HG03060 (cell line): Measurements from ENCODE around the gene RUNX2.
"Not testable (repeated sequence)": the region's sequence is repeated elsewhere in the genome, so short reads cannot be mapped to it uniquely, and the experiment has no call there.

Source experiments
- ATAC-seq: cut with Tn5 transposase; IDR thresholded peaks from one replicate; pipeline ENCODE4 v1.9.1; 2021; ENCODE audit warnings: low read depth, moderate number of reproducible peaks; ENCODE audit not compliant: unreplicated experiment

RUNX2 gene

DNA sequence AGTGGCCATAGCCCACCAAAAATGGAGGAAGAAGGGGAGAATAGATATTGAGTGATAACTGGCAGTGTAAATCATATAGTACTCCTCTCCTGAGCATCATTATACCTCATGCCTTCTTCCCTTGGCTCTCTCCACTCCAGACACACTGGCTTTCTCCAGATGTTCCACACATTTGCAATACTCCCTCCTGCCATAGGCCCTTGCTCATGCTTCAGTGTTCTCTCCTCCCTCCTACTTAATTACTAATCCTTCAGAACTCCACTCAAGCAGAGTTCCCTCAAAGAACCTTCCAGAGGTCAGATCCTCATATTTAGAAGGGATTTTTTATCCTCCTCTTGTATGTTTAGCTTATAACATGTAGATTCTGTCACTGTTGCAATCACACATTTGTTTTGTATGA, 329.1 kb downstream of the RUNX2 start:
- ATAC-seq, result no peak

DNA sequence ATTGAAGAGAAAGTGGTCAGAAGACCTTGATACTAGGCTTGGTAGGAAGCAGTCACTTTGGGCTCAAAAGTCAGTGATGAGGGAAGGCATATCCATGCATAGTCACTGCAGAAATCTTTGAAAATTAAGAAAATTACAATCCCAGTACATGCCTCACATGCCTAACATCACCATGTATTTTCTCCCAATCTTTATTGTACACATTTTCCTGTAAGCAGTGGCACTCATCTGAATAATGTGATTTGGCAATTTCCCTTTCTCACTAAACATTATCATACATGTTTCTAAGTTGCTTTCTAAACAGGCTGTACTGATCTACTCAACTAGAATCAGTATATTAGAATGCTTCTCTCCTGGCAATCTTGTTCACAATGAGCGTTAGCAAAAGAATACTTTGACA, 330.3 kb downstream of the RUNX2 start:
- no peak for ATAC-seq

DNA sequence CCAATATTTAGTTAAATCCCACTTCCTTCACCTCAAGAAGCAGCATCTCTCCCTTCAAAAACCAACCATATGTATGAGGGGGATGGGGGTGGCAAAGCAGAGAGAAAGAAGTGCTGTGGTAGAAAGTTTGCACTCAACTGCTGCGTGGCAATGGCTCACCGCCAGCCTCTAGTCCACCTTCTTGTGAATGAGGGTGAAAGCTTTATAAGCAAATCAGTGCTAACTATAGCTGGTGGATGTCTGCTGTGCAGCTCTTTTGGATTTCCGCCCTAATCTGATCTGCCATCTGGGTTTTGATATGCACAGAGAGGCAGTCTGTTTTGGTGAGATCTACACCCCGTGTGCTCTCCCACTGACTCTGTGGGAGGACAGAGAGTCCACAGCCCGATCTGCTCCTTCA, 330.8 kb downstream of the RUNX2 start:
- ATAC-seq, result no peak

GRCh38 chr6:45661661-45662060, 333.5 kb downstream of the RUNX2 start:
- ATAC-seq, result no peak

DNA sequence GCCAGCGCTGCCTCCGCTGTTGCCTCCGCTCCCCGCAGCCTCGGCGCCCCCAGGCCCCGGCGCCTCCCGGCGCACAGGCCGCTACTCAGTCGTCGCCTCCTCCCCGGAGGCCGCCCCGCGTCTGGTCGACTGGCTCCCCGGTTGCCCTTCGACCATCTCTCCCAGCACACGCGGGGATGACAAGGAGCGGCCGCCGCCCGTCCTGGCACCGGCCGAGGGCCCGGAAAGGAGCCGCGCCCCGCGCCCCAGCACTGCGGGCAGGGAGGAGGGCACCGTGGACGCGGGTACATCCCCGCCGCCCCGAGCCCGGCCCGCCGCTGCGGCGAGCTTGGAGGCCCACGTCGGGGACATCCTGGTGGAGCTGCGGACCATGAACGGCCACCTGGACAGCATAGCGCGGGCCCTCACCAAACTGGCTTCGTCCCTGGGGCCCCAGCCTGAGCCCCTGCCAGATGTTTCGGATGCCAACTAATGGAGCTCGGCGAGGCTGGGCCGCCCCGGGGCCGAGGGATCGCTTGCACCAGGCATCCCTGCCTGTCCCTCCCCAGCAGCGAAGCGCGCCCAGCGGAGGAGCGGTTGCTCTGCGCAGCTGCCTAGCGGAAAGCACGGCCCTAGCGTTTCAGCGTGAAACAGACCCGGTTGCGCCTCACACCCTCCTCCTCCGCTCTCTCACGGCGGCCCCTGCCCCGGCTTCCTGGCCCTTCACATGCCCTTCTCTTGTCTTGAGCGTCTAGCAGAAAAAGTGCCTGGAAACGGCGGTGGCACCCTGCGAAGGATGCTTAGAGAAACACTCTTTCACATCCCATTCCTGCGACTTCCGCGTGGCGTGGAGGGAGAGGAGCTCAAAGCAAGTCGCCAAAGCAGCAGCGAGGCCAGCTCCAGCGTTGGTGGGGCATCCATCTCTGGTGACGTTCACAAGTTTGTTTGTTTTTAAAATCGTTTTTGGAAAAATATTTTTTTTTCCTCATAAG, 335.4 kb downstream of the RUNX2 start:
- ATAC-seq, result no peak

DNA sequence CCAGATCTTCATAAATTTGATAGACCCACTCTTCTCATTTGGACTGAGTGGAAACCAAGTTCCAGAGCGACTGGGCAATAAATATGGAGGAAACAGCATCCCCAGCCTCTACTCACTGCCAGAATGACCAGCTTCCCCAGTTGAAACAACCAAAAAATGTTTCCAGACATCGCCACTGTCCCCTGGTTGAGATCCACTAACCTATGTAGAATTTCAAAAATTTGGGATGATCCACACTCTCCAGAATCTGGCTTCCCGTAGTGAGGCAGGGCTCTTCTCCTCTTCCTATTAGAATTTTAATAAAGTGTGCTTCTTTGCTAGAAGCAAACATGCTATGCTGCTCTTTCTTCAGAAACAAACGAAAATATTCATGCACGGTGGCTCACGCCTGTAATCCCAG, 336.6 kb downstream of the RUNX2 start:
- ATAC-seq, result no peak

GRCh38 chr6:45665859-45666258, 337.7 kb downstream of the RUNX2 start:
- ATAC-seq, result no peak

- ATAC-seq, result no peak
These were observed 338.7 kb downstream of the RUNX2 start for GRCh38 chr6:45666846-45667245.

DNA sequence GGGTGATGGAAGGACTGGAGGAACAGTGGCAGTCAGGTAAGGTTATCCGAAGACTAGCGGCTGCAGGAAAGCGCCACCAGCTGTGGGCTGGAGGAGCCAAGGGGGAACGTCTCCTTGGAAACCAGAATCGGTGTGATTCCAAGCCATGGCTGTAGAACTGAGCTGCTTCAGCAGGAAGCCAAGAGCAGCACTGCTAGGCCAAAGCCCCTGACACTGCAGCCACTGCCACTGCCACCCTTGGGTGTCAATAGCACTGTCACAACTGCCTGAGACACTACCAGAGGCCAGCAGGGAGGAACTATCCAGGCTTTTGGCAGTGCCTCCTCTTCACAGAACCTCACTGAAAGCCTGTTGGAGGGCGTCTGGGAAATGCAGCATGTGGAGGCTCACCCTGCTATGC, 339.2 kb downstream of the RUNX2 start:
- ATAC-seq, result no peak

GRCh38 chr6:45667766-45668165, 339.6 kb downstream of the RUNX2 start:
- no peak for ATAC-seq

DNA sequence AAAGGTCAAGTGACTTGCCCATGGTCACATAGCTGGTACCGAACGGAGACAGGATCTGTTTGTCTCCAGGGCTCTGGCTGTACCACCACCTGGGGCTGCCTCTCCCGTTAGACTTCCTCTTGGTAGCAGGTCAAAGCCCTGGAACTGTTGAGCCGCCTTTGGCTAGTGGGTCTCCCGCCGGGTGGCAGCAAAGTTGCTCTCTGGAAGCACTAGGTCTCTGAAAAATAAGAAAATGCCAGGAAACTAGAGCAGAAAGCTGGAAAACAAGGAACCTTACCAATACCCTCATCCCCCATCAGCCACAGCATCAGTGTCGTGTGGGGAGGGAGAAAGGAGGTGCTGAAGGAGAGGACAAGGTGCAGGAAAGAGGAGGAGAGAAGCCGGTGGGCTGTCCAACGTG, 340.6 kb downstream of the RUNX2 start:
- no peak for ATAC-seq

DNA sequence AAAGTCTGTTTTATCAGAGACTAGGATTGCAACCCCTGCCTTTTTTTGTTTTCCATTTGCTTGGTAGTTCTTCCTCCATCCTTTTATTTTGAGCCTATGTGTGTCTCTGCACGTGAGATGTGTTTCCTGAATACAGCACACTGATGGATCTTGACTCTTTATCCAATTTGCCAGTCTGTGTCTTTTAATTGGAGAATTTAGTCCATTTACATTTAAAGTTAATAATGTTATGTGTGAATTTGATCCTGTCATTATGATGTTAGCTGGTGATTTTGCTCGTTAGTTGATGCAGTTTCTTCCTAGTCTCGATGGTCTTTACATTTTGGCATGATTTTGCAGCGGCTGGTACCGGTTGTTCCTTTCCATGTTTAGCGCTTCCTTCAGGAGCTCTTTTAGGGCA, 345.0 kb downstream of the RUNX2 start:
- not testable (repeated sequence) for ATAC-seq

DNA sequence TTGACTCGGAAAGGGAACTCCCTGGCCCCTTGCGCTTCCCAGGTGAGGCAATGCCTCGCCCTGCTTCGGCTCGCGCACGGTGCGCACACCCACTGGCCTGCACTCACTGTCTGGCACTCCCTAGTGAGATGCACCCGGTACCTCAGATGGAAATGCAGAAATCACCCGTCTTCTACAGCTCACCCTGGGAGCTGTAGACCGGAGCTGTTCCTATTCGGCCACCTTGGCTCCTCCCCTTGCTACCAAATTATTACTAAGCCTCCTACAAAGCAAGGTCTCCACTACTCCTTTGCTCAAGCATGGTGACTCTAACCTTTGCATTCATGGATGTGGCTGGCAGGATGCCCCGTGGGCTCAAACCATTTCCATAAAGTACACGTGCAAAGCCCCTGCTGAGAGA, 347.0 kb downstream of the RUNX2 start:
- not testable (repeated sequence) for ATAC-seq

DNA sequence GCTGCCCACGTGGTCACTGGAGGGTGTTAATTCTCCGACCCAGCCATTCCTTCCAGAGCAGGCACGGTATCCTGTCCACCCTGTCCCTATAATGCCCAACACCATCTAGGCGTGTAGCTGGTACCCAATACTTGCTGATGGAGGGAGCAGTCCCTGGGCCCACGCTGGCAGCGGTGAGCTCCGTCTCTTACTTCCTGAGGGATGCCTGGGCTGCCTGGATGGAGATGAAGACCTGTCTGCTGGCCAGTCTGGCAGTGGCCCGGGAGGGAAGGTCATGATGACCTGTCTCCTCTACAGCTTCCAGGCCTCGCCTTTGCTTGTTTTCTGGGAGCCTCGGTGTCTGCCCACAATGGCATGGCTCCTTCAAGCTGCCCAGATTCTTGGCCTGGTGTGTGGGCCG, 347.5 kb downstream of the RUNX2 start:
- no peak for ATAC-seq

- ATAC-seq, result no peak
These were observed 348.2 kb downstream of the RUNX2 start for GRCh38 chr6:45676380-45676779.

- ATAC-seq, result peak; percentile 27
These were observed 349.5 kb downstream of the RUNX2 start for GRCh38 chr6:45677381-45678284.

DNA sequence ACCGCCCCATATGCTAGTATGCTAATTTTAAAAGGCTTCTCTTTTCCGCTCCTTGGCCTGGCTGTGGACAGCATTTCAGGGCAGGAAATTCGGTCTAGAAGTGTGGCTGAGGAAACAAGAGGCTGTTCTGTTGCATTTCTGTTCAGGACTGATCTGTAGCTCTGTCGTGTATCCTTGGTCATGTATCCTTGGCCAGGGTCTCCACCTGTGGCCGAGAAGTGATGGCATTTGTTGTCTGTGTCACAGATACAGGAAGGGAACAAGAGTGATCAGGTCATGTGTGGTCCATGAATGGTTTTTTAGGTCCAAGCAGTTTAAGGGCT, 350.1 kb downstream of the RUNX2 start:
- ATAC-seq, result no peak

- no peak for ATAC-seq
These were observed 351.0 kb downstream of the RUNX2 start for GRCh38 chr6:45679163-45679562.

GRCh38 chr6:45679631-45680030, 351.5 kb downstream of the RUNX2 start:
- no peak for ATAC-seq

GRCh38 chr6:45681860-45682511, 353.9 kb downstream of the RUNX2 start:
- peak; percentile 93 for ATAC-seq

DNA sequence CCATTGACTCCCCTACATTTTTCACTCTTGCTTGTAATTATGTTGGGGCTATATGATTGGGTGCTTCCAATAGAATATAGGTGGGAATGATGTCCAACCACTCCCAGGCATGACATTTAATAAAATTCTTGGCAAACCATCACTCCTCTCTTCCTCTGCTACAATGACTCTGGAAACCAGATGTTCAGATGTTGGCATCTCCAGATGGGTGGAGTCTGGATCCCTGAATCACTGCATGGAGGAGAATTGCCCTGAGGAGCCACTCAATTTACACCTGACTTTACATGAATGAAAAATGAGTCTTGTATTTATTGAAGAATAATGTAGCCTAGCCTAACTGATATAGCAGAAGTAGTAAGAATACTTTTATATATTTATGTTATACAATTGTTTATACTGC, 356.3 kb downstream of the RUNX2 start:
- ATAC-seq, result no peak
